Liver (tissue), 9 donors: Measurements from ENCODE around the gene MEIS1. TPM values are rescaled to one million over a fixed set of nuclear protein-coding genes. Genes with fewer than 3 reads are reported as not detected.

Experiments
- DNase-seq: peaks from one replicate; pipeline ENCODE4 v3.0.0-alpha.2; 2017; ENCODE audit warnings: low spot score
- H3K27ac ChIP-seq, 2 donors: one replicate each; pipeline ENCODE4 v1.7.0; 2013; ENCODE audit warnings: inconsistent platforms in 2 of 2, low read length in 2 of 2, control low read depth in 1 of 2, low read depth in 1 of 2, mild to moderate bottlenecking in 1 of 2
- H3K27me3 ChIP-seq, 4 donors: one replicate each; pipeline versions ENCODE4 v1.6.1 to v1.7.0; 2013; ENCODE audit warnings: low read length in 3 of 4, inconsistent platforms in 1 of 4, mild to moderate bottlenecking in 1 of 4, moderate library complexity in 1 of 4; ENCODE audit not compliant: control insufficient read depth in 4 of 4, insufficient read depth in 4 of 4
- H3K36me3 ChIP-seq, 4 donors: one replicate each; pipeline versions ENCODE4 v1.6.1 to v1.7.0; 2013; ENCODE audit warnings: low read length in 3 of 4, mild to moderate bottlenecking in 3 of 4, low read depth in 1 of 4, moderate library complexity in 1 of 4; ENCODE audit not compliant: control insufficient read depth in 4 of 4, insufficient read depth in 3 of 4
- H3K4me1 ChIP-seq, 4 donors: one replicate each; pipeline versions ENCODE4 v1.6.1 to v1.7.0; 2013; ENCODE audit warnings: low read length in 3 of 4, mild to moderate bottlenecking in 3 of 4, moderate library complexity in 1 of 4; ENCODE audit not compliant: control insufficient read depth in 4 of 4, insufficient read depth in 4 of 4
- H3K4me3 ChIP-seq, 3 donors: one replicate each; pipeline versions ENCODE4 v1.6.1 to v1.7.0; 2013; ENCODE audit warnings: low read length in 3 of 3, control low read depth in 1 of 3, low read depth in 1 of 3, mild to moderate bottlenecking in 1 of 3
- H3K9ac ChIP-seq, 2 donors: one replicate each; pipeline ENCODE4 v1.7.0; 2013; ENCODE audit warnings: low read length in 2 of 2, mild to moderate bottlenecking in 2 of 2, moderate library complexity in 2 of 2, control low read depth in 1 of 2, low read depth in 1 of 2
- H3K9me3 ChIP-seq, 4 donors: one replicate each; pipeline versions ENCODE4 v1.6.1 to v1.7.0; 2013; ENCODE audit warnings: low read length in 3 of 4; ENCODE audit not compliant: control insufficient read depth in 4 of 4
- ATF3 ChIP-seq: IDR thresholded peaks from 2 replicates; pipeline ENCODE4 v1.6.1; 2016; ENCODE audit warnings: antibody characterized with exemption
- EGR1 ChIP-seq, 2 donors: IDR thresholded peaks; 2 replicates each; pipeline ENCODE4 v1.6.1; 2016 to 2018; ENCODE audit warnings: antibody characterized with exemption in 2 of 2, low read depth in 2 of 2
- FOXA2 ChIP-seq: IDR thresholded peaks from 2 replicates; pipeline ENCODE4 v1.6.1; 2016; ENCODE audit warnings: antibody characterized with exemption
- GABPA ChIP-seq, 2 donors: IDR thresholded peaks in 1 of 2; conservative IDR thresholded peaks in 1 of 2; 2 replicates each; pipeline ENCODE4 v1.6.1; 2016; ENCODE audit warnings: antibody characterized with exemption in 2 of 2, mild to moderate bottlenecking in 1 of 2, moderate library complexity in 1 of 2
- HNF4G ChIP-seq: IDR thresholded peaks from 2 replicates; pipeline ENCODE4 v1.6.1; 2016; ENCODE audit warnings: antibody characterized with exemption
- JUND ChIP-seq, 2 donors: IDR thresholded peaks; 2 replicates each; pipeline ENCODE4 v1.6.1; 2016; ENCODE audit warnings: antibody characterized with exemption in 2 of 2
- MAX ChIP-seq: IDR thresholded peaks from 2 replicates; pipeline ENCODE4 v1.6.1; 2016; ENCODE audit warnings: antibody characterized with exemption
- RAD21 ChIP-seq, 2 donors: IDR thresholded peaks; 2 replicates each; pipeline ENCODE4 v1.6.1; 2016; ENCODE audit warnings: antibody characterized with exemption in 2 of 2, mild to moderate bottlenecking in 2 of 2
- REST ChIP-seq: IDR thresholded peaks from 2 replicates; pipeline ENCODE4 v1.6.1; 2016; ENCODE audit warnings: antibody characterized with exemption, mild to moderate bottlenecking
- RXRA ChIP-seq, 2 donors: IDR thresholded peaks; 2 replicates each; pipeline ENCODE4 v1.6.1; 2017 to 2018; ENCODE audit warnings: antibody characterized with exemption in 2 of 2, mild to moderate bottlenecking in 1 of 2
- SP1 ChIP-seq: IDR thresholded peaks from 2 replicates; pipeline ENCODE4 v1.6.1; 2018; ENCODE audit warnings: antibody characterized with exemption, mild to moderate bottlenecking
- ZBTB33 ChIP-seq: IDR thresholded peaks from 2 replicates; pipeline ENCODE4 v1.6.1; 2016; ENCODE audit warnings: antibody characterized with exemption
- WGBS: extraction: QIAGEN DNeasy Blood & Tissue Kit; methylation state at CpG from one replicate; pipeline ENCODE4 v1.1.7; 2013; 5-methylcytosine and 5-hydroxymethylcytosine counted together
- polyA plus RNA-seq, 2 donors: library from polyadenylated mRNA; stranded (reverse) in 1 of 2; unstranded in 1 of 2; fragments of 200-250 nt in 1 of 2; fragments of >200 nt in 1 of 2; fragmentation: Nextera tagmentation in 1 of 2; extraction: Ambion mirVana in 1 of 2; gene quantifications; one replicate each; pipeline versions ENCODE4 v1.2.1 to v1.2.3, GENCODE V29; 2013 to 2015
- total RNA-seq, 2 donors: library from RNA; depleted of rRNA; stranded (reverse); fragments of >200 nt; gene quantifications; one replicate each; pipeline ENCODE4 v1.2.3, GENCODE V29; 2014
- donor health status: healthy.
- donor health status: healthy.
- donor health status: healthy.
- donor health status: healthy.
- donor health status: healthy.

The MEIS1 gene
- total and polyA plus RNA-seq, 4 donors: 1.6 to 8.6 (median 5.5) TPM

GRCh38 chr2:66532972-66533868 lies 98.3 kb downstream of the MEIS1 start:
- 80% methylated on average over 11 of the region's 11 CpGs for whole genome bisulfite sequencing
- no peak overlapping the region for H3K27ac ChIP-seq
- H3K36me3 ChIP-seq: no peaks in the 10 kb centered on the region
- no peak overlapping the region for H3K4me3 ChIP-seq
- H3K27me3 ChIP-seq: no peaks in the 10 kb centered on the region
- TF ChIP-seq RXRA (IDR thresholded peaks at IDR 0.05): no peak
- no peak for TF ChIP-seq REST
- TF ChIP-seq GABPA (IDR thresholded peaks at IDR 0.05 in 1 of 2, conservative IDR thresholded peaks at IDR 0.05 in 1 of 2): no peak
- TF ChIP-seq ZBTB33: no peak
- TF ChIP-seq FOXA2: no peak
- no peak for TF ChIP-seq MAX
- TF ChIP-seq ATF3: no peak
- H3K9ac ChIP-seq: no peak overlapping the region
- DNase-seq: no peak
- peaks cover 0 to 3% (median 2%) of the 10 kb centered on the region in 4 donors for H3K4me1 ChIP-seq
- no peaks in the 10 kb centered on the region for H3K9me3 ChIP-seq

- Histone ChIP-seq H3K9ac (no peak overlapping the region), H3K27me3 (no peaks in the 10 kb centered on the region), H3K27ac (no peak overlapping the region), H3K4me1 (no peaks in the 10 kb centered on the region), H3K9me3 (no peaks in the 10 kb centered on the region), H3K36me3 (no peaks in the 10 kb centered on the region), H3K4me3 (no peak overlapping the region)
- DNase-seq: no peak
- 88% methylated on average over 4 of the region's 4 CpGs for WGBS
- TF ChIP-seq SP1 (no peak), HNF4G (no peak), JUND (IDR thresholded peaks at IDR 0.05) (no peak), RAD21 (IDR thresholded peaks at IDR 0.05) (no peak), GABPA (IDR thresholded peaks at IDR 0.05 in 1 of 2, conservative IDR thresholded peaks at IDR 0.05 in 1 of 2) (no peak), MAX (no peak), EGR1 (IDR thresholded peaks at IDR 0.05; ENCODE audit: low read depth in 2 of 2) (no peak), FOXA2 (no peak)
These were observed 99.5 kb downstream of the MEIS1 start for GRCh38 chr2:66534461-66534860.
